MCF 10A (cell line): ENCODE measurements around the gene PSMD5. TPM values are rescaled to one million over a fixed set of nuclear protein-coding genes. Genes with fewer than 3 reads are reported as not detected.

Experiments used
- BruUV-seq: library from RNA; stranded (reverse); fragments of 400-500 nt; replicated peaks from 2 replicates; lab custom pipeline; 2021; lab: Mats Ljungman, UMichigan
- CTCF ChIA-PET: fragments of 300-600 bp; sonication (Branson Sonifier 250); formaldehyde crosslinking; extraction: SDS; loops from one replicate; lab custom pipeline; 2021; ENCODE audit warnings: antibody characterized with exemption, inconsistent platforms; lab: Yijun Ruan, JAX
- POLR2A ChIA-PET: fragments of 300-600, 350-650 bp; sonication (Branson Sonifier 250); formaldehyde crosslinking; extraction: SDS; loops from one replicate; lab custom pipeline; 2020; ENCODE audit warnings: antibody characterized with exemption, inconsistent platforms; lab: Yijun Ruan, JAX
- DNase-seq: peaks from one replicate; pipeline ENCODE4 v3.0.0-alpha.2; 2018; ENCODE audit not compliant: unreplicated experiment
- H3K27ac Mint-ChIP-seq: one replicate; pipeline ENCODE4 v1.8.0; 2022; ENCODE audit warnings: mild to moderate bottlenecking, low read depth, mixed read lengths; ENCODE audit not compliant: unreplicated experiment
- H3K27me3 Mint-ChIP-seq: one replicate; pipeline ENCODE4 v1.8.0; 2022; ENCODE audit warnings: mixed read lengths; ENCODE audit not compliant: insufficient read depth, unreplicated experiment
- H3K36me3 Mint-ChIP-seq: one replicate; pipeline ENCODE4 v1.8.0; 2022; ENCODE audit warnings: mild to moderate bottlenecking, moderate library complexity, mixed read lengths; ENCODE audit not compliant: insufficient read depth, unreplicated experiment
- H3K4me1 Mint-ChIP-seq: one replicate; pipeline ENCODE4 v1.8.0; 2022; ENCODE audit warnings: mixed read lengths; ENCODE audit not compliant: insufficient read depth, unreplicated experiment
- H3K4me3 Mint-ChIP-seq: one replicate; pipeline ENCODE4 v1.8.0; 2022; ENCODE audit warnings: mild to moderate bottlenecking, moderate library complexity, mixed read lengths; ENCODE audit not compliant: unreplicated experiment
- H3K9me3 Mint-ChIP-seq: one replicate; pipeline ENCODE4 v1.8.0; 2022; ENCODE audit warnings: mixed read lengths; ENCODE audit not compliant: unreplicated experiment
- intact Hi-C: fragments of 100-400 bp; cut with micrococcal nuclease; formaldehyde crosslinking; loops from 2 replicates; pipeline ENCODE4 v1.14.1; 2022
- total RNA-seq: library from RNA; stranded (reverse); gene quantifications from 2 replicates; pipeline ENCODE4 v1.2.3, GENCODE V29; 2022
- TF ChIP-seq, protein P1 (sequence below): fragments of 200-600 bp; IDR thresholded peaks from one replicate; pipeline ENCODE4 v1.8.0; 2022; ENCODE audit warnings: antibody characterized with exemption, mild to moderate bottlenecking; ENCODE audit not compliant: unreplicated experiment

Gene PSMD5
- total RNA-seq, 1 experiment from 2014 or later = 71.0 TPM

- no peaks in the 10 kb centered on the region for H3K27me3 Mint-ChIP-seq
- ChIA-PET POLR2A (interaction anchor here (0.8 to 5.6 kb wide), 6 partner anchors 14 to 244 kb away, joined by 3 to 103 read pairs (median 5); partner anchors contain the start of gene FBXW2), CTCF (interaction anchor here (0.5 to 2.8 kb wide), 6 partner anchors 9 to 601 kb away, joined by 3 to 12 read pairs (median 4); no protein-coding TSS in a partner anchor)
- no TSS peak for BruUV-seq
- intact Hi-C loops = no loop called here
- H3K27ac Mint-ChIP-seq = peak overlapping the region; percentile 50
- peaks cover 22% of the 10 kb centered on the region for H3K4me1 Mint-ChIP-seq
- H3K9me3 Mint-ChIP-seq = no peaks in the 10 kb centered on the region
- no peak for DNase-seq
- H3K36me3 Mint-ChIP-seq = peaks cover 61% of the 10 kb centered on the region
- H3K4me3 Mint-ChIP-seq = no peak overlapping the region
- TF ChIP-seq, protein P1, sequence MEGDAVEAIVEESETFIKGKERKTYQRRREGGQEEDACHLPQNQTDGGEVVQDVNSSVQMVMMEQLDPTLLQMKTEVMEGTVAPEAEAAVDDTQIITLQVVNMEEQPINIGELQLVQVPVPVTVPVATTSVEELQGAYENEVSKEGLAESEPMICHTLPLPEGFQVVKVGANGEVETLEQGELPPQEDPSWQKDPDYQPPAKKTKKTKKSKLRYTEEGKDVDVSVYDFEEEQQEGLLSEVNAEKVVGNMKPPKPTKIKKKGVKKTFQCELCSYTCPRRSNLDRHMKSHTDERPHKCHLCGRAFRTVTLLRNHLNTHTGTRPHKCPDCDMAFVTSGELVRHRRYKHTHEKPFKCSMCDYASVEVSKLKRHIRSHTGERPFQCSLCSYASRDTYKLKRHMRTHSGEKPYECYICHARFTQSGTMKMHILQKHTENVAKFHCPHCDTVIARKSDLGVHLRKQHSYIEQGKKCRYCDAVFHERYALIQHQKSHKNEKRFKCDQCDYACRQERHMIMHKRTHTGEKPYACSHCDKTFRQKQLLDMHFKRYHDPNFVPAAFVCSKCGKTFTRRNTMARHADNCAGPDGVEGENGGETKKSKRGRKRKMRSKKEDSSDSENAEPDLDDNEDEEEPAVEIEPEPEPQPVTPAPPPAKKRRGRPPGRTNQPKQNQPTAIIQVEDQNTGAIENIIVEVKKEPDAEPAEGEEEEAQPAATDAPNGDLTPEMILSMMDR = no peak
These were observed 65.9 kb downstream of the PSMD5 start for GRCh38 chr9:120776788-120777187.

DNA sequence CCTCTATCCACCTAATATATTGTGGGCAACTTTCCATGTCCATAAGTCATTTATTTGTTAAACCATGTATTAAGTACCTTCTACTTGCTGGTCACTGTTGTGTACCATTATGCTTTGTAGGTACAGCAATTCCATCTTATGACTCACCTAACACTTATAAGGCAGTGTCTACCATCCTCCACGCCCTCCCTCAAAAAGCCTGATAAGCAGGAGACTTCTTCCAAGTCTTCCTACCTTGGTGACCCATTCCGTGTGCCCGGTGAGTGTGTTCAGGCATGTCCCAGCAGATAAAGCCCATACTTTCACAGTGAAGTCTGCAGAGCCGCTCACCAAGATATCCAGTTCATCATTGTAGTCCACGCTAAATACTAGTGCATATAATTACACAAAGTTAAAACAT lies 66.9 kb downstream of the PSMD5 start:
- Mint-ChIP-seq H3K4me3 (no peak overlapping the region), H3K27ac (peak overlapping the region; percentile 50), H3K36me3 (peaks cover 69% of the 10 kb centered on the region), H3K4me1 (peaks cover 22% of the 10 kb centered on the region), H3K27me3 (no peaks in the 10 kb centered on the region), H3K9me3 (no peaks in the 10 kb centered on the region)
- peak; percentile 35 for DNase-seq
- intact Hi-C loops = no loop called here
- TF ChIP-seq, protein P1 = no peak
- POLR2A ChIA-PET = interaction anchor here (1.0 to 5.6 kb wide), 4 partner anchors 15 to 98 kb away, joined by 4 to 103 read pairs (median 6); partner anchors contain the start of gene FBXW2
- no TSS peak for BruUV-seq
- CTCF ChIA-PET = interaction anchor here (0.6 to 1.0 kb wide), 3 partner anchors 20 to 204 kb away, joined by 3 to 4 read pairs (median 3); no protein-coding TSS in a partner anchor

- TF ChIP-seq, protein P1 = no peak
- intact Hi-C loops = no loop called here
- H3K27me3 Mint-ChIP-seq = no peaks in the 10 kb centered on the region
- H3K9me3 Mint-ChIP-seq = no peaks in the 10 kb centered on the region
- H3K27ac Mint-ChIP-seq = no peak overlapping the region
- no peak for DNase-seq
- no peak overlapping the region for H3K4me3 Mint-ChIP-seq
- ChIA-PET POLR2A (interaction anchor here (2.6 to 3.7 kb wide), 2 partner anchors 11 to 18 kb away, joined by 12 to 17 read pairs; partner anchors contain the start of gene FBXW2), CTCF (interaction anchor here (0.5 to 2.6 kb wide), 6 partner anchors 12 to 326 kb away, joined by 3 to 19 read pairs (median 3); no protein-coding TSS in a partner anchor)
- H3K36me3 Mint-ChIP-seq = peaks cover 80% of the 10 kb centered on the region
- H3K4me1 Mint-ChIP-seq = peaks cover 22% of the 10 kb centered on the region
- no TSS peak for BruUV-seq
These were observed 68.0 kb downstream of the PSMD5 start for GRCh38 chr9:120774719-120775118.

GRCh38 chr9:120773256-120773655 lies 69.5 kb downstream of the PSMD5 start:
- Mint-ChIP-seq H3K9me3 (no peaks in the 10 kb centered on the region), H3K36me3 (peaks cover 87% of the 10 kb centered on the region), H3K4me3 (no peak overlapping the region), H3K27ac (no peak overlapping the region), H3K27me3 (no peaks in the 10 kb centered on the region), H3K4me1 (peaks cover 14% of the 10 kb centered on the region)
- intact Hi-C loops = no loop called here
- DNase-seq = no peak
- BruUV-seq = no TSS peak
- TF ChIP-seq, protein P1 = no peak
- ChIA-PET POLR2A (interaction anchor here (1.2 to 3.7 kb wide), 3 partner anchors 10 to 69 kb away, joined by 3 to 17 read pairs (median 12); partner anchors contain the start of genes FBXW2 and PSMD5), CTCF (interaction anchor here (1.4 to 2.6 kb wide), 3 partner anchors 10 to 287 kb away, joined by 9 to 19 read pairs (median 9); no protein-coding TSS in a partner anchor)
